GM18526 (cell line): ENCODE measurements around the gene ATP5IF1.

Experiments used
- POLR2A ChIP-seq: IDR thresholded peaks from 3 replicates; pipeline ENCODE4 v1.6.1; 2011; ENCODE audit not compliant: insufficient read length; ENCODE audit errors: extremely low read depth

ATP5IF1 gene

GRCh38 chr1:28213315-28213714, 22.6 kb upstream of the ATP5IF1 start:
- no peak for TF ChIP-seq POLR2A

DNA sequence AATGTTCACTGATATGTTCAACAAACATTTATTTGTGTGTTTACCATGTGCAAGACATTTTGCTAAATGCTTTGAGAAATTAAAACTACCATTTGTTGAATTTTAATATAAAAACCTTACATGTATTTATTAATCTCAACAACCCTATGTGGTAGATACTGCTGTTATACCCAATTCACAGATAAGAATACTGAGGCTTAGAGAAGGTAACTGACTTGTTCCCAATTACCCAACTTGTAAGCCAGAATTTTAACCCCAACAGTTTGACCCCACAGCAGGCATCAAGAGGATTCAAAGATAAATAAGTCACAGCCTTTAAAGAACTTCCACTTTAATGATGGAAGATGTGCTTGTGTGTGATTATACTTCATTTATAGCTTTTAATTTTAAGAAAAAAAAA, 6.8 kb upstream of the ATP5IF1 start:
- TF ChIP-seq POLR2A = no peak

DNA sequence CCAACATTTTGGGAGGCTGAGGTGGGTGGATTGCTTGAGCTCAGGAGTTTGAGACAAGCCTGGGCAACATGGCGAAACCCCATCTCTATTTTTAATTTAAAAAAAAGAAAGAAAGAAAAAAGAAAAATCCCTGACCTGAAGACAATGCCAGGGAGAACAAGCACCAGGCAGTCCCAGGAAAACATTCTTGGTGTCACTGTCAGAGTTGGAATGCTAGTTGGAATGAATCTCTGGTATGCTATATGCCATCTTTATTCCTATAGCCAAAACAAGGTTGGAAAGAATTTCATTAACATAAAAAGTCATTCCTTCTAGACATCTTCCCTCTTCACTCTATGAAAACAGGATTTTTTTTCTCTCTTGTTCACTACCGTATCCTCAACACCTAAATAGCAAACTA, 5.9 kb upstream of the ATP5IF1 start:
- no peak for TF ChIP-seq POLR2A

- peak; percentile 79 for TF ChIP-seq POLR2A
Observed at GRCh38 chr1:28232558-28233263, 3.2 kb upstream of the ATP5IF1 start, which contains the start of gene DNAJC8. Gene DNAJC8, minus strand, starts transcription at chr1:28233029. Its CDS starts 31 bp downstream, at chr1:28232998.

DNA sequence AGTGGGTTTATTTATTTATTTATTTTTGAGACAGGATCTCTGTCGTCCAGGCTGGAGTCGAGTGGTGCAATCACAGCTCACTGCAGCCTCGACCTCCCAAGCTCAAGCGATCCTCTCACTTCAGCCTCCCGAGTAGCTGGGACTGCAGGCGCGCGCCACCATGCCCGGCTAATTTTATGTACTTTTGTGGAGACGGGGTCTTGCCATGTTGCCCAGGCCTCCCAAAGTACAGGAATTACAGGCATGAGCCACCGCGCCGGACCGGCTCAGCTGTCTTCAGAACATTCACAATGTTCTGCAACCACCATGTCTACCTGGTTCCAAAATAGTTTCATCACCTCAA, 2.7 kb upstream of the ATP5IF1 start:
- no peak for TF ChIP-seq POLR2A

DNA sequence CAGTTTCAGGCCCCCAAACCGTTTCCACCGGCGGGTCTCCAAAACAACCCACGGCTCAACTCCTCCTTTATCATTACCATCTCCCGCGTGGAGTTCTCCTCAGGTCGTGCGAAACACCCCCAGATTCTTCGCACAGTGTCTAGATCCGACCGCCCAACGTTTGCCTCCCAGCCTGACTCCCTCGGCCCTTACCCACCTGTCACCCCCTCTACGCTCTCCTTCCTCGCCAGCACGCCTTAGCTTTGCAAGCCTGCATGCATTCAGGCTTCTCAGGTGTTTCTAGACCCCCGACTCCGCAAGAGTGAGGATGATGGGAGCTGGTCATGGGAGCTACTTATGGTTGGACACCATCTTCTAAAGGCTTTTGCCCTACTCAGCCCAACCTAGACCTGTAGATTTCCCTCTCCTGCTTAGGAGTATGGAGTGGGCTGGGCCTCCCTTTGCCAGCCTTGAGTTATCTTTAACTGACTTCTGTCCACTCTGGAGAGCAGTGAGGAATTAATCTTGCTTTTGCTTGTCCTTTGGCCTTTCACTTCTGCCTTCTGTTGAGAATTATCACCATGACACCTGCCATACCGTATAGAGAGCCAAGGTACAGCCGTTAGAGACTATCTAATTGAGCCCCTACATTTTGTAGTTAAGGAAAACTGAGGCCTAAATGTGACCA, 865 bp downstream of the ATP5IF1 start:
- no peak for TF ChIP-seq POLR2A

GRCh38 chr1:28239004-28239403, 3.1 kb downstream of the ATP5IF1 start:
- TF ChIP-seq POLR2A = no peak

GRCh38 chr1:28240024-28240423, 4.1 kb downstream of the ATP5IF1 start:
- no peak for TF ChIP-seq POLR2A

GRCh38 chr1:28241638-28242241, 5.8 kb downstream of the ATP5IF1 start:
- no peak for TF ChIP-seq POLR2A

DNA sequence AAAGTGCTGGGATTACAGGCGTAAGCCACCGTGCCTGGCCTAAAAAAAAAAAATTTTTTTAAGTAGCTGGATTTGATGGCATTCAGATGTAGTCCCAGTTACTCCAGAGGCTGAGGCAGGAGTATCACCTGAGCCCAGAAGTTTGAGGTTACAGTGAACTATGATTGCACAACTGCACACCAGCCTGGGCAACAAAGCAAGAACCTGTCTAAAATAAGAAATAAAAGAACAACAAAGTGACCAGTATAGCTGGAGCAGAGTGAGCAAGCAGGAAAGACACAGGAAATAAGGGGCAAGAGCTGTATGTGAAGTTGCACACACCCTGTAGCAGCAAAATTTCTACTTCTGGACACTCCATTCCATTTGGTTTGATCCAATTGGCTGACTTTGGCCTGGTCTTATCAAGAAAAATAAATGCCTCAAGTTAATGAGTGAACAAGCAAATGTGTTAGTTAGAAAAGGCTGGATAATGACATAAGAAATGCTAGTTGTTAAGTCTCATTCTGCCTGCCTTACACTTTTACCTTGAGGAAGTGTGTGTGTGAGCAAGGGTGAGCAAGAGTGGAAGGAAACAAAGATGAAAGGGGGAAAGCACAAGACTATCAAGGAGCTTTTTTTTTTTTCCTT, 7.9 kb downstream of the ATP5IF1 start:
- TF ChIP-seq POLR2A = no peak

DNA sequence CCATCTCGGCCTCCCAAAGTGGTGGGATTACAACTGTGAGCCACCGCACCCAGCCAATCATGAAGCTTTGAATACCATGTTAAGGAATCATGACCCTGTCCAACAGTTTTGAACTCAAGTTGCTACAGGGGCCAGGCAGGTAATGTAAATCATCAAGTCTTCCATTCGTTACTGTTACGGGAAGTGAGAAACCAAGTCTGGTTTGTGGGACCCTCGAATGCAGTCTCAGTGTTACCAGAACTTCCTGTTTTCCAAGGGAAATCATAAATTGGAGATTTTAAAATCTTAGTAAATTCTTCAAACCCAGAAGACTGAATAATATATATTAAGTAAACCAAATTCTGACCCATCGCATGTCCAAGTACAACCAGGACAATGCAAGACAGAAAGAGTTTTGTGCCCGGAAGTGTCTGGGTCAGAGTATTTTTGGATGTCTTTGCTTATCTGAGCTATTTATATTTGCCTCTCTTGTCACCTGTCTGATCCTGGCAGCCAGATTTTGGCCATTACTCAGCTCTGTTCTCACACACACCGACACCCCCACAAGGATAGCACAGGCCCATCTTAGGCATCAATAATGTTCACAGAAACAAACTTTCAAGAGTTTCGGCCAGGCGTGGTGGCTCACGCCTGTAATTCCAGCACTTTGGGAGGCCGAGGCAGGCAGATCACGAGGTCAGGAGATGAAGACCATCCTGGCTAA, 8.8 kb downstream of the ATP5IF1 start:
- TF ChIP-seq POLR2A = peak; percentile 13

DNA sequence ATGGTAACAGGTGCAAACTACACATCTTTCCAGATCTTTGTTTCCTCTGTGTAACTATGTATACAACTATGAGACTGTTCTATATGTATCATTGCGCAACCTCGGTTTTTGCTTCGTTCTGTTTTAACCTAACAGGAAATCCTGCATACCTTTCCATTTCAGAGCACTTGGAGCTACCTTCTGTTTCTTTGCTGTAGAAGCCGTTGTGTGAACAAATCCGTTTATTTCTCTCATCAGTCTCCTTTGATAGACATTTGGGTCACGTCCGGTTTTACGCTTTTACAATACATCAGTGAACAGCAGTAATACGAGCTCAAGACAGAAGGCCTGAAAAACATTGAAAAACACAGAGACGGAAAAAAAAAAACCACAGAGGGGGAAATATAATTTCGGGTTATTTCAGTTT, 10.5 kb downstream of the ATP5IF1 start:
- no peak for TF ChIP-seq POLR2A

GRCh38 chr1:28247612-28248272, 11.8 kb downstream of the ATP5IF1 start:
- TF ChIP-seq POLR2A = no peak

GRCh38 chr1:28248273-28249012, 12.5 kb downstream of the ATP5IF1 start:
- no peak for TF ChIP-seq POLR2A

DNA sequence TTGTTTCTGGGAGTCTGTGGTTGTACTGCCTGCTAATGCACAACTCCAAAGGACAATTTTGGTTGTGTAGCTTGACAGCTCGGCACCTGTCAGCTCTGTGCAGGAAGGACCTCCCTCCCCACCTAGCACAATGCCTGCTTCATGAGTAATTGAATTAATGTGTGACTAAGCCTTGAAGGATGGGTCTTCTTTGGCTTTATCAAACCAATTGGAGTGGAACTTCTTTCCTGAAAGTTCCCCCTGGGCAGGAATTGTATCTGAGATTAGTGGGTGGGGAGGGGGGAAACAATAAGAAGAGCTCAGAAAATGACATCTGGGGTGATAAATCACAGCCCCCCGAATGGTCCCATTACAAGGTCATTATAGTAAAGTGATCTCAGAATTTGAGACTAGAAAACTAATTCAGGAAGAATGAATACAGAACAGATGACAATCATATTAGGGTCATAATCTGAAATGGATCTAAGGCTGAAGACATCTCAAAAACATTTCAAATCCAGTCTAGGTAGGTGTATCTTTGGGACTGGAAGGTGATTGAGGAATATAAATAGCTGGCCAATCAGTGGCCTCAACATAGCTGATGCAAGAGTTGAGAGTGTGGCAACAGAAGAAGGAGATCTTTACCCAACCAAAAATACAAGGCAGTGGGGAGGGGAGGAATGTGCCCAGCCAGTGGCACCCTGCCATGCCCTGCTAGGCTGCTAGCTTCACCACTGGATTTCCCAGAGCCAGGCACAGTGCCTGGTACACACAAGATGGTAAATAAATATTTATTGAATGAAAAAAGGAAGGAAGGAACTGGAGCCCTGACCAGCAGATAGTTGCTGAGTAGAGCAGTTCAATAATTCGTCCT, 13.3 kb downstream of the ATP5IF1 start:
- peak; percentile 23 for TF ChIP-seq POLR2A
